Measurements from ENCODE around the gene UBTD2.
"Not testable (repeated sequence)": the region's sequence is repeated elsewhere in the genome, so short reads cannot be mapped to it uniquely, and the experiment has no call there.

The UBTD2 gene

DNA sequence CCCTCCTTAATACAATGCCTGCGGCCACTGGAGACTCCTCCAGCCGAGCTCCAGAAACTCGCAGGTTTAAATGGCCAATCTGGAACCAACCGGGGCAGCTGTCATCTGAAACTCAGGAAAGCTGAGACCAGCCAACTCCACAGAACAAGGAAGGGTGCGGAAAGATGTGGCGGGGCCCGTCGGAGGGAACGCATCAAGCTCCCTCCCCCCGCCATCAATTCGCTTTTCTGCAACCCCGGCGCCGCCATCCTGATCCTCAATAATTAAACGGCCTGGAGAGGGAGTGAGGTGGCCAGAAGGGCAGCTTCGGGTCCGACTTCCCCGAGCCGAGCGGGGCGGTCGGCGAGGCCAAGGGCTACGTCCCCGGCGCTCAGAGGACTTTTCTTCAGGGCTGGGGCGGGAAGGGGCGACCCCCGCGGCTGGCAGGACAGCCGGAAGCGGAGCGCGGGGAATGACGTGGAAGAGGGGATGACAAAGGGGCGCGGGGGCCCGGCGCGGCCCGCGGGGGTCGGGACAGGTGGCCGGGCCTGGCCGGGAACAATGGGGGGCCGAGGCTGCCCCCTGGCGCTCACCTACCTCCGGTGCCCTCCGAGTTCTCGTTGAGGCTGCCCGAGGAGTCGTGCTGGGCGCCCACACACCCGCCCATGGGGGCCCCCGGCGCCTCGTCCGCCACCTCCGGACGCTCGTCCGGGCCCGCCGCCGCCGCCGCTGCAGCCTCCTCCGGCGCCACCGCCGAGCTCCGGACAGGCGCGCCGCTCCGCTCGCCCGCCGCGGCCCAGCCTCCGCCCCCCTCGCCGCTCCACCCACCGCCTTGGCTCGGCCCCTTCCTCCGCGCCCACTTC, at the start of gene UBTD2:
Gene UBTD2 (minus strand): TSS at position 745 of the 842 bp plus-strand sequence. CDS start 99 bp downstream, at position 646.
- peak within 1 kb of the TSS; percentile 93 for H3K4me3 ChIP-seq (ENCODE audit: low read depth, low read length)

DNA sequence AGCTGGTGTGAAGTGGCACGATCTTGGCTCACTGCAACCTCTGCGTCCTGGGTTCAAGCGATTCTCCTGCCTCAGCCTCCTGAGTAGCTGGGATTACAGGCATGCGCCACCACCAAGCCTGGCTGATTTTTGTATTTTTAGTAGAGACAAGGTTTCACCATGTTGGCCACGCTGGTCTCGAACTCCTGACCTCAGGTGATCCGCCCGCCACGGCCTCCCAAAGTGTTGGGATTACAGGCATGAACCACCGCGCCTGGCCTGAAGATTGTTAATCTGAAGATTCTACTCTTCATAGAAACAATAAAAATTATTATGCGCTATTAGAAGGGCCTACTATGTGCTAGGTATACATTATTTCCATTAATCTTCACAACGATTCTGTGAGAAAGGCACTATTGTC, 43.3 kb upstream of the UBTD2 start:
- H3K4me3 ChIP-seq (ENCODE audit: low read depth, low read length): not testable (repeated sequence)

DNA sequence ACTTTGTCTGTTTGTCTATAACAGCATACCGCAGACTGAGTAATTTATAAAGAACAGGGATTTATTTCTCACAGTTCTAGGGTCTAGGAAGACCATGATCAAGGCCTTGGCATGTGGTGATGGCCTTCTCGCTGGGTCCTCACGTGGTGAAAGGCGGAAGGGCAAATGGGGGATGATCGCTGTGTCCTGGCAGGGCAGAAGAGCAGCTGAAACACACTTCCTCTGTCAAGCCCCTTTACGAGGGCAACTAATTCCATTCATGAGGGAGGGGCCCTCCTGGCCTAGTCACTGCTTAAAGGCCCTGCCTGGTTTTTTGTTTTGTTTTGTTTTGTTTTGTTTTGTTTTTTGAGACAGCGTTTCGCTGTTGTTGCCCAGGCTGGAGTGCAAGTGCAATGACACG, 41.9 kb upstream of the UBTD2 start:
- no peak overlapping the region for H3K4me3 ChIP-seq (ENCODE audit: low read depth, low read length)

- no peak overlapping the region for H3K4me3 ChIP-seq (ENCODE audit: low read depth, low read length)
Observed at GRCh38 chr5:172322028-172322965, 38.7 kb upstream of the UBTD2 start.

DNA sequence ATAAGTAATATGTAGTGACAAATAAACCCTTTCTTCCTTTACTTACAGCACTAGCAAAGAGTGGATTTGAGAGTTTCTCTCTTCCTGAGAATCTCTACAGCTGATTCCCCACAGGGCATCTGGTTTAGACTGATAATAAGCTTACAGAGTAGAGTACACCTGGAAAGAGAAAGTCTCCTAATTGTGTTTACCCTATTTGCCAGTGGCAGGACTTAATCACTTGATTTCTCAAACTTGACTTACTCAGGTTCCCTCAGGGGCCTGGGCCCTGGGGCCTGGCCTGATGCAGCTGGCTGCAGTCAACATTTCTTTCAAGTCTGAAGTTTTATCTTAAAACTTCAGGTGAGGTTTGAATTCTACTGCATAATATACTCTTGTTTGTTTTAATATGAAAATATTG, 38.0 kb upstream of the UBTD2 start:
- no peak overlapping the region for H3K4me3 ChIP-seq (ENCODE audit: low read depth, low read length)

GRCh38 chr5:172319708-172320441, 36.3 kb upstream of the UBTD2 start:
- H3K4me3 ChIP-seq (ENCODE audit: low read depth, low read length): no peak overlapping the region

DNA sequence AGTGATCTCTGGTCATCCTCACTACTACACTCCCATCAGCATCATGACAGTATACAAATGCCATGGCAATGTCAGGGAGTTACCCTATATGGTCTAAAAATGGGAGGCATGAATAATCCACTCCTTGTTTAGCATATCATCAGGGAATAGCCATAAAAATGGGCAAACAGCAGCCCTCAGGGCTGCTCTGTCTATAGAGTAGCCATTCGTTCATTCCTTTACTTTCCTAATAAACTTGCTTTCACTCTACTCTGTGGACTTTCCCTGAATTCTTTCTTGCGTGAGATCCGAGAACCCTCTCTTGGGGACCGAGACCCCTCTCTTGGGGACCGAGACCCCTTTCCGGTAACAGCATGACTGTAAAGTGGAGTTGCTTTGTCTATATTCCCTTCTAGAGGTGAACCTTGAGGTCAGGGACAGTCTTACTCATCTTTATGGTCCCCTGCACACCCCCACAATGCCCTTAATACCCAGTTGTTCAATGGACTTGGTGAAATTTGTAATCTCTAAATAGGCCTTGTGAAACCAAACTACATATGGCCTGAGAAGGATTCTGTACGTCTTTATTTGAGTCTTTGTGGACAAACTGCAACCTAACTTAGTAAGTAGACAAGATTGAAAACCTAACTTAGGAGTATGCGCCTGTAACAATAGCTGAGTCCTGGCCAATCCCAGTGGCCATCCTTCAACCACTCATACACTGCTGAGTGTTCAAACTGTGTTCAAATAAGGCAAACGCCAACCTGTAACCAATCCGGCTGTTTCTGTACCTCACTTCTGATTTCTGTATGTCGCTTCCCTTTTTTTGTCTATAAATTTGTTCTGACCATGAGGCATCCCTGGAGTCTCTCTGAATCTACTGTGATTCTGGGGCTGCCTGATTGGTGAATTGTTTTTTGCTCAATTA, 32.3 kb upstream of the UBTD2 start:
- no peak overlapping the region for H3K4me3 ChIP-seq (ENCODE audit: low read depth, low read length)

DNA sequence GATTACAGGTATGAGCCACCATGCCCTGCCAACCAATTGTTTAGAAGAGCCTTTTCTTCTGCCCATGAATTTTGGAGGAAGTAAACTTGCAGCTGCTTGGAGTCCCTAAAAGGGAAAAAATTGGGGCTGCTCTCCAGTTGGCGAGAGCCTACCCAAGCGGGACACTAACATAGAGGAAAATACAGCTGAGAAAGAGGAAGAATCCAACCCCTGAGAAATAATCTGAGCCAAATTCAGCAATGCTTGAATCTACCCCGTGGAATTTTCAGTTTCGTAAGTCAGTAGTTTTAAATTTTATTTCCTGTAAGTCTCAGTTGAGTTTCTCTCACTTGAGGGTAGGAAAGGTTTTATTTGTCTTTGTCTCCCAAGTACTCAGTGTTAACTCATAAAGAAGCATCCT, 30.4 kb upstream of the UBTD2 start:
- H3K4me3 ChIP-seq (ENCODE audit: low read depth, low read length): no peak overlapping the region

GRCh38 chr5:172312286-172312685, 28.7 kb upstream of the UBTD2 start:
- H3K4me3 ChIP-seq (ENCODE audit: low read depth, low read length): no peak overlapping the region

DNA sequence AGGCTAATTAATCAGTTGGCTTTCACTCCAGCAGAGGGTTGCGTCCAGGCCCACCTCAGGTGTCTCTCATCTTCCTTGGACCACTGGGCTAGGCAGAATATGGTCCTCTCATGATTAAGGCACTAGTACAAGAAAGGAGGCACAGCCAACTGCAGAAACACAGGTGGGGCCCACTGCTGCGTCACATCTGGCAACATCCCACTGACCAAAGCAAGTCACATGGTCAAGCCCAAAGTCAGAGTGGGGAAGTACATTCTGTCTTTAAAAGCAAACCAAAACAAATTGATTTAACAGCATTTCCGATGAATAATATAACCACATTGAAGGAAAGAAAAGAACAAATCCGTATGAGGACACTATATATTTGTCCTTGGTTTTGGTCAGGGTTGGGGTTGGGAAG, 28.0 kb upstream of the UBTD2 start:
- H3K4me3 ChIP-seq (ENCODE audit: low read depth, low read length): no peak overlapping the region

- H3K4me3 ChIP-seq (ENCODE audit: low read depth, low read length): no peak overlapping the region
Observed at GRCh38 chr5:172311026-172311425, 27.5 kb upstream of the UBTD2 start.

DNA sequence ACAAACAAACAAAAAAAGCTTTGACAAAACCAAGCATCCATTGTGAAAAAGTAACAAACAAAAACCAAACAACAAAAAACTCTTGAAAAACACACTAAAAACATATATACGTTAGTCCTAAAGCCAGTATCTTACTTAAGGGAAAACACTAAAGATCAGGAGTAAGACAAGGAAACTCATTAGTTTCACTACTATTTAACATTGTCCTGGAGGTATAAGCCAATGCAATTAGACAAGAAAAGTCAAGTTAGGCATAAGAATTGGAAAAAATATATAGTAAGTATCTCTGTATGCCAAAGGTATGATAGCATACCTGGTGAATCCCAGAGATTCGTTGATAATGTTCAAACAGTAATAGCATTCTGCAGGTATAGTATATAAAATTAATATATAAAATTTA, 21.8 kb upstream of the UBTD2 start:
- H3K4me3 ChIP-seq (ENCODE audit: low read depth, low read length): no peak overlapping the region

DNA sequence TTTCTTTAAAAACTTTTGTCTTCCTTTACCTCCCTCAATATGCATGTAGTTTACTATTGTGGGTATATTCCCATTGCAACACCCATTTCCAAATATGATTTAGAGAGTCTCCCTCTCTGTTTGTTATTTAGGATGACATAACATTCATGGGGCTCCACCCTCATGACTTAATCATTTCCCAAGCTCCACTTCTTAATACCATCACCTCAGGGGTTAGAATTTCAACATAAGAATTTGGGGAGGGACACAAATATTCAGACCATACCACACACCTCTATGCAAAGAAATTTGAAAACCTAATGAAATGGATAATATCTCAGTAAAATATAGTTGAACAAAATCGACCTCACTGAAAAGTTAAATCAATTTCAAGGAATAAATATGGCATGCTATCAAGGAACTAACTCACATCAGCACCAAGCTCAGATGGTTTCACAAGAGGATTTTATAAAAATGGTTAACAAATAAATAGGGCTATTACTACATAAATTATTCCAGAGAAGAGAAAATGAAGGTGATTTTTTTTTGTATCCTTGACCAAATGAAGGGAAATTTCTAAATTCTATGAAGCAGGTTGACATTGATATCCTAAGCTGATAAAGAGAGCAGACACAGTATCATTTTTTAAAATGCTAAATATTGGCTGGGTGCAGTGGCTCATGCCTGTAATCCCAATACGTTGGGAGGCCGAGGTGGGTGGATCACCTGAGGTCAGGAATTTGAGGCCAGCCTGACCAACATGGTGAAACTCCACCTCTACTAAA, 20.2 kb upstream of the UBTD2 start:
- H3K4me3 ChIP-seq (ENCODE audit: low read depth, low read length): no peak overlapping the region

DNA sequence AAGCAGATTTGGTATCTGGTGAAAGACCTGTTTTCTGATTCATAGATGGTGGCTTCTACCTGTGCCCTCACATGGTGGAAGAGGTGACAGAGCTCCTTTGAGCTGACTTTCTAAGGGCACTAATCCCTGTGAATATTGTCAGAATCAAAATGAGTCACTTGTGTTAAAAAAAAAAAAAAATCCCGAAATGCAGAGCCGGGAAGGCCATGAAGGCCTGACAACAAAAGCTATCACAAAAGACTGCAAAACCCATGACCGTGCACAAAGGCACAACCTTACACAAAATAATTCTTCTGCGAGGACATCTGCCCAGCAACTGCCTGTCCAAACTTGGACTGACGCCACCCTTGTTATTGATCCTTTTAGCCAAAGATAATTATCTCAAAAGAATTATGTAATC, 19.6 kb upstream of the UBTD2 start:
- H3K4me3 ChIP-seq (ENCODE audit: low read depth, low read length): no peak overlapping the region

DNA sequence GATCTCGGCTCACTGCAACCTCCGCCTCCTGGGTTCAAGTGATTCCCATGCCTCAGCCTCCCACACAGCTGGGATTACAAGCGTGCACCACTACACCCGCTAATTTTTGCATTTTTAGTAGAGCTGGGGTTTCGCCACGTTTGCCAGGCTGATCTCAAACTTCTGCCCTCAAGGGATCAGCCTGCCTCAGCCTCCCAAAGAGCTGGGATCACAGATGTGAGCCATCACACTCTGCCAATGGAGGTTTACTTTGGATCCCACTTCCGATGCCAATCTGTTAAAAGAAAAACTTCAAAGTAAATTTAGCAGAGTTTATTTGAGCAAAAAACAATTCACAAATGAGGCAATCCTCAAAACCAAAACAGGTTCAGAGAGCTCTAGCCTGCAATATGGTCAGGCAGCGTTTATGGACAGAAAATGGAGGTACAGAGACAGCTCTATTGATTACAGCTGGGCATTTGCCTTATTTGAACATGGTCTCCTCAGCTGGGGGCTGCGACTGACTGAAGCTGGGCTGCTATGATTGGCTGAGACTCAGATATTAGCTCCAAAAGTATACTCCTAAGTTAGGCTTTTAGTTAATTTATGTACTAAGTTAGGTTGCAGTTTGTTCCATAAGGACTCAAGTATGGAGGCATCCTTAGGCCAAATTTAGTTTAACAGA, 18.6 kb upstream of the UBTD2 start:
- H3K4me3 ChIP-seq (ENCODE audit: low read depth, low read length): no peak overlapping the region

- no peak overlapping the region for H3K4me3 ChIP-seq (ENCODE audit: low read depth, low read length)
Observed at GRCh38 chr5:172299916-172300439, 16.4 kb upstream of the UBTD2 start.

DNA sequence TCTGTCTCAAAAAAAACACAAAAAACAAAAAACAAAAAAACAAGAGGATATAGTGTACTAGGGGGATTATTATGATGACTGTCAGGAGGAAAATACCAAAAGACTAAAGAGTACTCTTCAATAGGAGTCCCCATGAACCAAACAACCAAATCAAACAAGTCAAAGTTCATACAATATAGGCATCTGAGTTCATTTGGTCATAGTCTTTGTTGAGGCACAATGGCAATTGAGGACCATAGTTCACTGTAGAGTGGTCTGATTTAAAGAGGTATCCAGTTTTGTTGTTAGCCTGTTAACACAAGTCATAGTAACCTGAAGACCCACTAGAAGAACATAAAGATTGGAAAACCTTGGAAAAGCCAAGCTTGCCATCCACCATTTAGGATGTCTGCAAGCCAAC, 11.3 kb upstream of the UBTD2 start:
- no peak overlapping the region for H3K4me3 ChIP-seq (ENCODE audit: low read depth, low read length)

DNA sequence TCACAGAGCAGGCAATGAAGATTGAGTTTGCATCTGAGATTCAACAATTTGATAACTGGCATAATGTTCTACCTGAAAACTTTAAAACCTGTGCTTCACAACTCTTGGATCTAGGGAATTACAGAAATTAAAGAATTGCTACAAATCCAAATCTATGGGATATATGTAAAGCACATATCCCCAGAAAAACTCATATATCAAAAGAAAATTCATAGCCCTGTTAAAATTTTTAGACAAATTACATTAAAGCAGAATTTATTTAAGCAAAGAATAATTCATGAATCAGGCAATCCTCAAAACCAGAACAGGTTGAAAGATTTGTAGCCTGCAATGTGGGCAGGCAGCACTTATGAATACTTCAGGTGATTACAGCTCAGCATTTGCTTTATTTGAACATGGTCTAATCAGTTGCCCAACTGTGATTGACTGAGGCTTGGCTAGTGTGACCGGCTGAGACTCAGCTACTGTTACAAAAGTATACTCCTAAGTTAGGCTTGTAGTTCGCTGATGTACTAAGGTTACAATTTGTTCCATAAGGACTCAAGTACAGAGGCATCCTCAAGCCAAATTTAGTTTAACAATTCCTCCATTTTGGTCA, 10.3 kb upstream of the UBTD2 start:
- H3K4me3 ChIP-seq (ENCODE audit: low read depth, low read length): no peak overlapping the region

All from iPS-11a (cell line).